ENCODE measurements around the gene RAD18. TPM values are rescaled to one million over a fixed set of nuclear protein-coding genes. Genes with fewer than 3 reads are reported as not detected.

Gene RAD18
- total and polyA plus RNA-seq, 11 donors, result 0.76 to 6.1 (median 2.5) TPM

- Histone ChIP-seq H3K4me1 (peaks cover 0 to 17% (median 9%) of the 10 kb centered on the region in 12 donors), H3K4me3 (no peak overlapping the region), H3K27me3 (no peaks in the 10 kb centered on the region), H3K27ac (peak overlapping the region in 6 of 12 donors; percentile 36 to 69 (median 54)), H3K36me3 (peaks cover 0 to 3% (median 0%) of the 10 kb centered on the region in 9 donors), H3K9me3 (no peaks in the 10 kb centered on the region)
- DNase-seq, result no peak
- 61 to 75% (median 68%) methylated on average over 3 of the region's 3 CpGs for WGBS, 4 donors
- peak in 1 of 4 donors; percentile 6 for ATAC-seq
- intact Hi-C loops (cut with DNase I), result no loop called here
- no peak for TF ChIP-seq POLR2A (IDR thresholded peaks at IDR 0.05)
- TF ChIP-seq, protein P1, sequence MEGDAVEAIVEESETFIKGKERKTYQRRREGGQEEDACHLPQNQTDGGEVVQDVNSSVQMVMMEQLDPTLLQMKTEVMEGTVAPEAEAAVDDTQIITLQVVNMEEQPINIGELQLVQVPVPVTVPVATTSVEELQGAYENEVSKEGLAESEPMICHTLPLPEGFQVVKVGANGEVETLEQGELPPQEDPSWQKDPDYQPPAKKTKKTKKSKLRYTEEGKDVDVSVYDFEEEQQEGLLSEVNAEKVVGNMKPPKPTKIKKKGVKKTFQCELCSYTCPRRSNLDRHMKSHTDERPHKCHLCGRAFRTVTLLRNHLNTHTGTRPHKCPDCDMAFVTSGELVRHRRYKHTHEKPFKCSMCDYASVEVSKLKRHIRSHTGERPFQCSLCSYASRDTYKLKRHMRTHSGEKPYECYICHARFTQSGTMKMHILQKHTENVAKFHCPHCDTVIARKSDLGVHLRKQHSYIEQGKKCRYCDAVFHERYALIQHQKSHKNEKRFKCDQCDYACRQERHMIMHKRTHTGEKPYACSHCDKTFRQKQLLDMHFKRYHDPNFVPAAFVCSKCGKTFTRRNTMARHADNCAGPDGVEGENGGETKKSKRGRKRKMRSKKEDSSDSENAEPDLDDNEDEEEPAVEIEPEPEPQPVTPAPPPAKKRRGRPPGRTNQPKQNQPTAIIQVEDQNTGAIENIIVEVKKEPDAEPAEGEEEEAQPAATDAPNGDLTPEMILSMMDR (IDR thresholded peaks at IDR 0.05), result peak in 1 of 12 donors; percentile 5
These were observed 33.9 kb upstream of the RAD18 start for GRCh38 chr3:8997151-8997550.

DNA sequence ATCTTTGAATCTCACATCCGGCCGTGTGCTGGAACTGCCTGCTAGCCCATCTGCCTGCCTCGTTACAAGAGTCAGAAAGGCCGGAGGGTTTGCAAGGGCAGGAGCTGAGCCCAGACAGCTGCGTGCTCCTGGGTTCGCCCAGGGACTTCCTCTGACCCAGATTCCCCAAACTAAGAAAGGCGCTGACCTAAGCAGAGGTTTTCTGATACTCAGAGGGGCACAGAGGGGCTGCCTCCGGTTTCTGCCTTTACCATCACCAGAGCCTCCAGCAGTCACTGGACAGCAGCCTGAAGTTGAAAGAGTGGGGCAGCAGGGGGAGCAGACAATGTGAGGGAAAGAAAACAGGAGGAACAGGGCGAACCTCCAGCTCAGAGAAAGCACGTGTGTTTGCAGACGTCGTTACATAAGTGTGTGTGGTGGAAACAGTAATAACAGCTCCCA is 33.4 kb upstream of the RAD18 start:
- peak overlapping the region in 6 of 12 donors; percentile 36 to 72 (median 58) for H3K27ac ChIP-seq
- intact Hi-C loops (cut with DNase I), result no loop called here
- TF ChIP-seq POLR2A (IDR thresholded peaks at IDR 0.05), result no peak
- TF ChIP-seq, protein P1 (IDR thresholded peaks at IDR 0.05), result peak in 11 of 12 donors; percentile 4 to 52 (median 32)
- H3K9me3 ChIP-seq, result no peaks in the 10 kb centered on the region
- no peaks in the 10 kb centered on the region for H3K27me3 ChIP-seq
- H3K4me1 ChIP-seq, result peaks cover 0 to 17% (median 9%) of the 10 kb centered on the region in 12 donors
- WGBS, 4 donors, result 22 to 40% (median 32%) methylated on average over 8 to 12 of the region's 12 CpGs
- peak; percentile 75 to 90 (median 88) for ATAC-seq
- no peak overlapping the region for H3K4me3 ChIP-seq
- DNase-seq, result peak in 4 of 5 donors; percentile 53 to 71 (median 62)
- peaks cover 0 to 3% (median 0%) of the 10 kb centered on the region in 9 donors for H3K36me3 ChIP-seq

DNA sequence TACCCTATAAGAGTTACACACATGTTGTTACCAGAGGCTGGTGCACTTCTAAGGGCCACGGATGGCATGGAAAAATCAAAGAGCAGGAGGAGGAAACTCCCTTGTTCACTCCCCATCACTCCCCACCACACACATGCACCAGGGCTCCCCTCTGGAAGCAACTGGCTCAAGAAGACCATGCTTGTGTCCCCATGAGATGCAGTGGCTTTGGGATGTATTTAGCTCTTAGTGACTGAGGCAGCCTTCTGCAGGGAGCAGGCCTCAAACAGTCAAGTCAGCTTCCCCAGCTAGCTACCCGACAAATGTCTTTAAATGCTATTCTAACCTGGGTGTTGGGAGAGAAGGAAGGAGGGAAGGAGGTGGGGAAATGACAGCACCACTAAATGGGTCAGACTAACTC is 32.9 kb upstream of the RAD18 start:
- Histone ChIP-seq H3K4me3 (no peak overlapping the region), H3K27me3 (no peaks in the 10 kb centered on the region), H3K9me3 (no peaks in the 10 kb centered on the region), H3K27ac (peak overlapping the region in 7 of 12 donors; percentile 16 to 72 (median 57)), H3K36me3 (peaks cover 0 to 3% (median 0%) of the 10 kb centered on the region in 9 donors), H3K4me1 (peaks cover 0 to 17% (median 9%) of the 10 kb centered on the region in 12 donors)
- intact Hi-C loops (cut with DNase I), result no loop called here
- ATAC-seq (peak in 1 of 4 donors; percentile 6), DNase-seq (no peak)
- no peak for TF ChIP-seq POLR2A (IDR thresholded peaks at IDR 0.05)
- TF ChIP-seq, protein P1 (IDR thresholded peaks at IDR 0.05), result no peak
- WGBS, 4 donors, result 77 to 85% (median 81%) methylated on average over 2 of the region's 2 CpGs

- H3K4me3 ChIP-seq, result no peak overlapping the region
- no peaks in the 10 kb centered on the region for H3K27me3 ChIP-seq
- TF ChIP-seq, protein P1 (IDR thresholded peaks at IDR 0.05), result no peak
- no peak for TF ChIP-seq POLR2A (IDR thresholded peaks at IDR 0.05)
- H3K36me3 ChIP-seq, result peaks cover 0 to 3% (median 0%) of the 10 kb centered on the region in 9 donors
- intact Hi-C loops (cut with DNase I), result no loop called here
- WGBS, 4 donors, result 91 to 97% (median 94%) methylated on average over 15 of the region's 15 CpGs
- H3K9me3 ChIP-seq, result no peaks in the 10 kb centered on the region
- no peak for DNase-seq
- no peak for ATAC-seq
- peaks cover 0 to 17% (median 9%) of the 10 kb centered on the region in 12 donors for H3K4me1 ChIP-seq
- no peak overlapping the region for H3K27ac ChIP-seq
These were observed 31.0 kb upstream of the RAD18 start for GRCh38 chr3:8994226-8994625.
